RWPE2 (cell line): Measurements from ENCODE around the gene NDUFAB1.

Experiments used
- ATAC-seq: fragments of 200-7000 bp; cut with Tn5 transposase; 3 replicates; pipeline ENCODE4 v1.9.1; 2021; ENCODE audit warnings: low read depth
- DNase-seq: peaks from one replicate; pipeline ENCODE4 v3.0.0-alpha.2; 2020; ENCODE audit warnings: low spot score
- H3K27ac ChIP-seq: fragments of 450-650 bp; 2 replicates; pipeline ENCODE4 v1.5.1; 2017; ENCODE audit warnings: mild to moderate bottlenecking; ENCODE audit not compliant: poor library complexity, severe bottlenecking
- H3K27me3 ChIP-seq: fragments of 250-450 bp; sonication (Bioruptor Pico); 2 replicates; pipeline ENCODE4 v1.5.1; 2021; ENCODE audit warnings: mild to moderate bottlenecking, moderate library complexity; ENCODE audit not compliant: insufficient read depth, poor library complexity, severe bottlenecking
- H3K36me3 ChIP-seq: fragments of 250-450 bp; sonication (Bioruptor Pico); 2 replicates; pipeline ENCODE4 v1.5.1; 2020; ENCODE audit warnings: low read depth, mild to moderate bottlenecking, moderate library complexity
- H3K4me1 ChIP-seq: fragments of 250-450 bp; sonication (Bioruptor Pico); 2 replicates; pipeline ENCODE4 v1.5.1; 2021; ENCODE audit warnings: mild to moderate bottlenecking, moderate library complexity; ENCODE audit not compliant: insufficient read depth, poor library complexity, severe bottlenecking
- H3K4me3 ChIP-seq: fragments of 250-450 bp; sonication (Bioruptor Pico); 2 replicates; pipeline ENCODE4 v1.5.1; 2021; ENCODE audit warnings: mild to moderate bottlenecking, moderate library complexity; ENCODE audit not compliant: severe bottlenecking
- H3K9me3 ChIP-seq: fragments of 250-450 bp; sonication (Bioruptor Pico); 2 replicates; pipeline ENCODE4 v1.5.1; 2021; ENCODE audit warnings: mild to moderate bottlenecking, moderate library complexity; ENCODE audit not compliant: severe bottlenecking
- TF ChIP-seq, protein P1 (sequence below): fragments of 450-650 bp; IDR thresholded peaks from one replicate; pipeline ENCODE4 v1.5.1; 2017; ENCODE audit warnings: mild to moderate bottlenecking, moderate library complexity; ENCODE audit not compliant: poor library complexity, severe bottlenecking

NDUFAB1 gene

DNA sequence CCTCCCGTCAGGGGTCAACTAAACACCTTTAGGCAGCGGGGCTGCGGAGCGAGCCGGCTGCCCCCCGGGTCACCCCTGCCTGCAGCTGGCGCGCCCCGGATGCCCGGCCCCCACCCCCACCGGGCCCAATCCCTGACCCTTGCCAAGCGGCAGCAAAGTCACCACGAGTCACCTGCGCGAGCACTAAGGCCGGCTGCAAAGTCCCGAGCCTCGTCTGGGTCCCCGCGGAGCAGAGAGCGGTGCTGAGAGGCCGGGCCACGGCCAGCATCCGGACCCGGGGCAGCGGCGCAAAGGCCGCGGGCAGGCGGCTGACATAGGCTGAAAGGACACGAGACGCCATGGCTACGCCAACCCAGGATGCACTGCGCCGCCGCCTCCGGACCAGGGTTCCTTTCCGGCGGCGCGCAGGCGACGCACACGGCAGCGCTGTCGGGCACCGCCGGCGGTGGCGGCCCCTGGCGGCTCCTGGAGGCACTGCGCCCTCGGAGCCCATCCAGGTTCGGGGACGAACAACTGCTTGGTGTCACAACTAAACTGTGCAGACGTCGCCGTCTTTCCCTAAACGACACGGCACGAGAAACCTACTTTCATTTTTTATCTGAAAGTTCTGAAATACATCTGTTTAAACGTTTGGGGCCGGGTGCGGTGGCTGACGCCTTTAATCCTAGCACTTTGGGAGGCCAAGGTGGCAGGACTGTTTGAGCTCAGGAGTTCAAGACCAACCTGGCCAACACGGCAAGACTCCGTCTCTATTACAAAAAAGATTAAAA lies at the start of gene NDUFAB1:
Gene NDUFAB1 (minus strand): TSS at position 366 of the 770 bp plus-strand sequence. CDS start 26 bp downstream, at position 340.
- TF ChIP-seq, protein P1, sequence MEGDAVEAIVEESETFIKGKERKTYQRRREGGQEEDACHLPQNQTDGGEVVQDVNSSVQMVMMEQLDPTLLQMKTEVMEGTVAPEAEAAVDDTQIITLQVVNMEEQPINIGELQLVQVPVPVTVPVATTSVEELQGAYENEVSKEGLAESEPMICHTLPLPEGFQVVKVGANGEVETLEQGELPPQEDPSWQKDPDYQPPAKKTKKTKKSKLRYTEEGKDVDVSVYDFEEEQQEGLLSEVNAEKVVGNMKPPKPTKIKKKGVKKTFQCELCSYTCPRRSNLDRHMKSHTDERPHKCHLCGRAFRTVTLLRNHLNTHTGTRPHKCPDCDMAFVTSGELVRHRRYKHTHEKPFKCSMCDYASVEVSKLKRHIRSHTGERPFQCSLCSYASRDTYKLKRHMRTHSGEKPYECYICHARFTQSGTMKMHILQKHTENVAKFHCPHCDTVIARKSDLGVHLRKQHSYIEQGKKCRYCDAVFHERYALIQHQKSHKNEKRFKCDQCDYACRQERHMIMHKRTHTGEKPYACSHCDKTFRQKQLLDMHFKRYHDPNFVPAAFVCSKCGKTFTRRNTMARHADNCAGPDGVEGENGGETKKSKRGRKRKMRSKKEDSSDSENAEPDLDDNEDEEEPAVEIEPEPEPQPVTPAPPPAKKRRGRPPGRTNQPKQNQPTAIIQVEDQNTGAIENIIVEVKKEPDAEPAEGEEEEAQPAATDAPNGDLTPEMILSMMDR: peak; percentile 99
- no peaks in the 10 kb centered on the region for H3K9me3 ChIP-seq

DNA sequence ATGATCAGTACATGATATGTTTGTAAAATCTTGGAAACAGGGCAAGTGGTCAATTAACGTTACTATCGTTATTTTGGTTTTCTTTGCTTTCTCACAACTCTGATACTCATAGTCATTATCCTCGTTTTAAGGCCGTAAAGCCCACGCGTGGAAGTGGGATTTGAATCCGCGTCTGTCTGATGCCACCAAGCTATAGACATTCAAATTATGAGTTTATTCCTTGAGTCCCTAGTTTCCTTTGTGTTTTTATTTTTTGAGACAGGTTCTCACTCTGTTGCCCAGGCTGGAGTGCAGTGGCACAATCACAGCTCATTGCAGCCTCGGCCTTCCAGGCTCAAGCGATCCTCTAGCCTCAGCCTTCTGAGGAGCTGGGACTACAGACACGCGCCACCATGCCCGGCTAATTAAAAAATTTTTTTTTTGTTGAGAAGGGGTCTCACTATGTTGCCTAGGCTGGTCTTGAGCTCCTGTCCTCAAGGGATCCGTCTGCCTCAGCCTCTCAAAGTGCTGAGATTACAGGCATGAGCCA lies 46.2 kb upstream of the NDUFAB1 start:
- Histone ChIP-seq H3K27ac (peak overlapping the region; percentile 62), H3K9me3 (no peaks in the 10 kb centered on the region), H3K4me3 (peak overlapping the region; percentile 74), H3K4me1 (no peaks in the 10 kb centered on the region), H3K36me3 (peaks cover 46% of the 10 kb centered on the region), H3K27me3 (no peaks in the 10 kb centered on the region)
- ATAC-seq (no peak), DNase-seq (no peak)
- TF ChIP-seq, protein P1: no peak

More for the DNA sequence above, at the start of gene NDUFAB1:
- peak within 1 kb of the TSS; percentile 72 for H3K4me3 ChIP-seq
- peak; percentile 86 for DNase-seq
- peak within 1 kb of the TSS; percentile 25 for H3K27ac ChIP-seq
- H3K36me3 ChIP-seq: peaks cover 39% of the 10 kb centered on the region
- peak; percentile 97 for ATAC-seq
- peaks cover 4% of the 10 kb centered on the region for H3K4me1 ChIP-seq
- H3K27me3 ChIP-seq: no peaks in the 10 kb centered on the region

DNA sequence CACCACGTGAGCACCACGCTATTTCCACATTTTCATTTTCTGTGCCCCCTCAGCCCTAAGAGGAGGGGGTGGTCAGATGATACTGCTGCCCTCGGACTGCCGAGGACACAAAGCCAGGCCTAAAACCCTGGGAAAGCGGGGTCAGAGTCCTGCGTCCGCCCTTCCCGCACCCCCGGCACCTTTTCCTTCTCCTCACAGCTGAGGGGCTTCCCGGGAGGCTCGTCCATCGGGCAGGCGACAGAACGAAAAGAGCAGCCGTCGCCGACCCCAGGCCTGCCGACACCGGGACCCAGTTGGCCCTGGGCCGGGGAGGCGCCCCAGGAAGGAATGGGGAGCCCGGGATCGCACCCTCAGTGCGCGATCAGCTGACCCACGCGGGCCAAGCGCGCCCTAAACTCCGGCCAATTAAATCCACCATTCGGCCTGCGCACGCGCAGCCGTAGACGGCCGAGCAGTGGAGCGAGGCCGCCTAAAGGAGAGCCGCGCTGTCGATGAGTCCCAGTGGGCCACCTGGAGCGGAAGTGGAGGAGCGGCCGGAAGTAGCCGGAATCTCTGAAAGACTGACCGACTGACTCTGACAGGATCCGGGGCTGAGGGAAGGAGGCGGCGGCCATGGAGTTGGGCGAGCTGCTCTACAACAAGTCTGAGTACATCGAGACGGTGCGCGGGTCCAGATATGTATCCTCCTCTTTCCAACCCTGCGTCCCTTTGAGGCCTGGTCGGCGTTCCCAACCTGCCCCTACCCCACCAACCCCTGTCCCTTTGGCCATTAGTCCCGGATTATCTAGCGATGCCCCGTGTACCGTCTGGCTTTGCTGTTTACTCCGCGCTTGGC lies 45.0 kb upstream of the NDUFAB1 start, which contains the start of the genes DCTN5 and PALB2:
Gene DCTN5 (plus strand): TSS at position 536 of the 835 bp plus-strand sequence. CDS start 77 bp downstream, at position 613.
Gene PALB2 (minus strand): TSS at position 380 of the 835 bp plus-strand sequence. CDS start 153 bp downstream, at position 227.
- ATAC-seq: peak; percentile 99
- Histone ChIP-seq H3K4me1 (no peaks in the 10 kb centered on the region), H3K4me3 (peak within 1 kb of the TSS; percentile 74), H3K36me3 (peaks cover 55% of the 10 kb centered on the region), H3K27ac (peak within 1 kb of the TSS; percentile 62), H3K9me3 (no peaks in the 10 kb centered on the region), H3K27me3 (no peaks in the 10 kb centered on the region)
- DNase-seq: peak; percentile 95
- TF ChIP-seq, protein P1: no peak

DNA sequence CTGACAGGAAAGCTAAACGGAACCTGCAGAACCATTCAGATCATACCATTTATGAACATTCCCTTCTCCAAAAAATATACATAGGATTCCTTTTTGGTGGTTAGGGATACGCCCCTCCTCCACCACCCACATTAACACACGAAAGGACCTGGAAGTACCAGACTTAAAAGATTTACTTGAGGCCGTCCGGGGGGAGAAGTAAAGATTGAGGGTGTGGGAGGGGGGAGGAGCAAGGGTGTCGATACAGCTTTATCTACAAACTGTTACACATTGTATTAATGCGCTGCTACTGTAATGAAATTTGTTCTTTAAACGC lies 44.5 kb upstream of the NDUFAB1 start:
- H3K4me1 ChIP-seq: no peaks in the 10 kb centered on the region
- TF ChIP-seq, protein P1: no peak
- DNase-seq (no peak), ATAC-seq (no peak)
- H3K27me3 ChIP-seq: no peaks in the 10 kb centered on the region
- no peaks in the 10 kb centered on the region for H3K9me3 ChIP-seq
- H3K4me3 ChIP-seq: peak overlapping the region; percentile 74
- peaks cover 55% of the 10 kb centered on the region for H3K36me3 ChIP-seq
- H3K27ac ChIP-seq: peak overlapping the region; percentile 62
